Fibroblast of skin of right quadriceps (primary cell): Measurements from ENCODE around the gene TMTC2.

Experiments
- DNase-seq: peaks from one replicate; pipeline ENCODE4 v3.0.0-alpha.2; 2013

TMTC2 gene

DNA sequence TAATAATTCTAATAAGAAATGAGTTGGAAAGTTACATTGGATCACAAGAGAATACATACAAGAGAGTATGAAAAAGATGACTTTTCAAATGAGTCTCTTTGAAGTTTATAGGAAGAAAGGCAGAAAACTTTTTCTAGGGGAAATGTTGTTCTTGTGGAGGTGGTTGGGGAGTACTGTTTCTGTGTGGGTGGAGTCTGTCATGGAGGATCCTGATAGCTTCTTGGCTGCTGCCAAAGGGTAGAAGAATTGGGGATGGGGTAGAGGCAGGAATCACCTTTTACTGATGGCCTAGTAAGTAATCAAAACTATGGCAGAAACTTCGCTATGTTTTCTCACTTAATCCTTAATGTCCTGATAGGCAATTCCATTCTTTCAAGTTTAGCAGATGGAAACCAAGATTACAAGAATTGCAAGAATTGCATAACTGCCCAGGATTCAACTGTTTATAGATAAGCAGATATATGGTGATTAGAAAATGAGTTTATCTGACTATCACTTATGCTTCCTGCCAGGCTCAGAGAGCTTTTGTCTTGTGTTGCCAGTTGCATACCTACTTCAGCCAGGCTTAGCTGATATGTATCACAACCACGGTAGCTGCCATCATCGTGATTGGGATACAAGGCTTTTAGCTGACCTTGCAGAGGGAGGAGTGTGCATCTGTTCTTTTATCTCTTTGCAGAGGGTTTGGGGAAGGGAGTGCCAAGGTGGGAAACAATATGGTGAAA lies 463.9 kb downstream of the TMTC2 start:
- no peak for DNase-seq

DNA sequence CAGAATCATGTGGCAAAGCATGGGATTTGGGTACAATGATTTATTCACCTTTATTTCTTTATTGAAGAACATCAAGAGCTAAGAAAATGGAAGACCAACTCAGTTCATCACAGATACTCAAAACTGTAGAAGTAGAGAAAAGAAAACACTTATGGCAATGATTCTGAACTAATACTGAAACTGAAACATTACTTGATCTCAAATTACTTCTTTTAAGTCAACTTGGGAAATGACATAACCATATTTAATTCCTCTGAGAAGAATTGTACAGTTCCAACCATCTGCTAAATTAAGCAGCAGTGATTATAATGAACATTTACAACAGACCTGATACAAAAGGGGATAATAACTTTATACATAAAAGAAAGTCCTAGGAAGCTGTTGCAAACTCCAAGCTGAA lies 466.5 kb downstream of the TMTC2 start:
- DNase-seq = no peak

GRCh38 chr12:83156815-83157214 lies 470.1 kb downstream of the TMTC2 start:
- DNase-seq = no peak

GRCh38 chr12:83157604-83158003 lies 470.9 kb downstream of the TMTC2 start:
- DNase-seq = no peak

DNA sequence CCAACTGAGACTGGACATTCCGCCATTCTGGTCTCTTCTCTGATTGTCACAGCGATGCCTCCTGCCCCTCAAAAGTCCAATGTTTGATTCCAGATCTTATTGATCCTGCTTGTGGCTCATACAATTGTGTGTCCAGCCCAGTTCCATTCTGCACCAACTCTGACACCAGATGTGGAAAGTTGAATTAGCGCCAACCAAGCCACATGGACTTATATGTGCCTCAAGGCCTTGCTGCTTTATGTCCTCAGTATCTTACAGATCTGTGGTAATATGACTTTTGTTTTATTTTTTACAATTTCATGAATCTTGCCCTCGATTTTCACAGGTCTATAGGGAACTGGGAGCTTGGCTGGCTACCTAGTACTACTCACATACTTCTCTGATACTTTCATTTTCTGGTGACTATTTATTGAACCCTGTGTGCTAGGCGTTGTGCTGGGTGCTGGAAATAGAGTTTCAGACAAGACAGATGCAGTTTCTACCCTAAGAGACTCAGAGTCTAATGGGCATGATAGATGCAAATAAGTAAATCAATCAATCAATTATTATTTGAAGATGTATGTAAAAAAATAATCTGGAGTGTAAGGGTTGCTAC lies 472.0 kb downstream of the TMTC2 start:
- DNase-seq = no peak

GRCh38 chr12:83161456-83161855 lies 474.8 kb downstream of the TMTC2 start:
- peak; percentile 71 for DNase-seq

- no peak for DNase-seq
These were observed 482.0 kb downstream of the TMTC2 start for GRCh38 chr12:83168751-83169150.

- DNase-seq = no peak
These were observed 485.7 kb downstream of the TMTC2 start for GRCh38 chr12:83172441-83172840.

DNA sequence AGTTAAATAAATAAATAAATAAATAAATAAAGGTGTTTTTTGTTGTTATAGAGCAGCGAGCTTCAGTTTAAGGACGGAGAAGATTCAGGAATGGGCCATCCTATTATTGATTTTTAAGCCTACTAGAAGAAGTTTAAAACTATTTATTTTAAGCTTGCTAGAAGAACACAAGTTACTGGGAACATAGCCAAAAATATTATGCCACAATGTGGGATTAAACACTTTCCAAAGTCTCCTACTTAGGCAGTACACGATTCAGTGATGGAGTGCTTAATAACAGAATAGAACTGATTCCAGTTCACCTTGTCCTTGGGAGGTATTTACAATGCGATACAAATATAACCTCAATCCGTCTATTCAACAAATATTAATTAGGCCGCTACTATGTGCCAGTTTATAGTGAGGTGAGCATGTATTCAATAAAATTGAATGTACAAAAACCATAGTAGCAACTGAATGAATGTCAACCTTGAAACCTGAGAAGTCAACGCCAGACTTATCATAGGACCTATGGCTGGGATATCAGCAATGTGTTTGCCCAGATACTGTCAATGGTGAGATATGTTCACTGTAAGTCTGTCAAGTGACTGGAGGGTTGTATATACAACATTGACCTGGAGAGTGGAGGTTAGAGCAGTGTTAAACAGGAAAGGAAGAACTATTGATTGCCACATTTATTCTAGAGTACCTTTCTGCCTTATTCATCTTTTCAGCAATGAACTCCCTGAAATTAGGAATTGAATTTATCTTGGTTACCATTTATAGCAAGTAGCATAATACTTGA lies 486.4 kb downstream of the TMTC2 start:
- no peak for DNase-seq

- no peak for DNase-seq
These were observed 493.3 kb downstream of the TMTC2 start for GRCh38 chr12:83179999-83180398.

GRCh38 chr12:83181074-83181473 lies 494.4 kb downstream of the TMTC2 start:
- no peak for DNase-seq

- DNase-seq = no peak
These were observed 496.4 kb downstream of the TMTC2 start for GRCh38 chr12:83183132-83183531.
